ENCODE measurements around the gene ABCA5. TPM values are rescaled to one million over a fixed set of nuclear protein-coding genes. Genes with fewer than 3 reads are reported as not detected.

ABCA5 gene
- total RNA-seq, 3 donors from 2014 or later, result 88.8 to 152 (median 93.1) TPM

- Histone ChIP-seq H3K4me1 (no peaks in the 10 kb centered on the region), H3K36me3 (no peaks in the 10 kb centered on the region), H3K4me3 (no peak overlapping the region), H3K9me3 (no peaks in the 10 kb centered on the region), H3K27me3 (no peaks in the 10 kb centered on the region), H3K27ac (no peak overlapping the region)
- intact Hi-C loops (cut with DNase I; ENCODE audit: low total_unique reads), result no loop called here
- DNase-seq (ENCODE audit: low spot score in 2 of 2), result no peak
- no peak for TF ChIP-seq POLR2AphosphoS5 (IDR thresholded peaks at IDR 0.05)
- no peak for TF ChIP-seq CTCF (IDR thresholded peaks at IDR 0.05)
- TF ChIP-seq POLR2A (IDR thresholded peaks at IDR 0.05), result no peak
These were observed 51.2 kb downstream of the ABCA5 start for GRCh38 chr17:69275751-69276150.

GRCh38 chr17:69271023-69271422 lies 55.9 kb downstream of the ABCA5 start:
- no peak overlapping the region for H3K4me3 ChIP-seq
- H3K9me3 ChIP-seq, result no peaks in the 10 kb centered on the region
- intact Hi-C loops (cut with DNase I; ENCODE audit: low total_unique reads), result no loop called here
- no peaks in the 10 kb centered on the region for H3K36me3 ChIP-seq
- no peaks in the 10 kb centered on the region for H3K27me3 ChIP-seq
- no peak overlapping the region for H3K27ac ChIP-seq
- no peak for DNase-seq (ENCODE audit: low spot score in 2 of 2)
- no peak for TF ChIP-seq POLR2A (IDR thresholded peaks at IDR 0.05)
- H3K4me1 ChIP-seq, result no peaks in the 10 kb centered on the region

GRCh38 chr17:69269131-69269998 lies 57.6 kb downstream of the ABCA5 start:
- H3K27ac ChIP-seq, result no peak overlapping the region
- no peak for DNase-seq (ENCODE audit: low spot score in 2 of 2)

GRCh38 chr17:69268543-69269014 lies 58.4 kb downstream of the ABCA5 start:
- H3K4me3 ChIP-seq, result no peak overlapping the region
- H3K27ac ChIP-seq, result no peak overlapping the region
- no peaks in the 10 kb centered on the region for H3K27me3 ChIP-seq
- TF ChIP-seq CTCF (IDR thresholded peaks at IDR 0.05), result no peak
- no peak for TF ChIP-seq POLR2A (IDR thresholded peaks at IDR 0.05)
- no peak for TF ChIP-seq POLR2AphosphoS5 (IDR thresholded peaks at IDR 0.05)
- intact Hi-C loops (cut with DNase I; ENCODE audit: low total_unique reads), result no loop called here
- H3K4me1 ChIP-seq, result no peaks in the 10 kb centered on the region
- H3K9me3 ChIP-seq, result no peaks in the 10 kb centered on the region
- no peak for DNase-seq (ENCODE audit: low spot score in 2 of 2)
- H3K36me3 ChIP-seq, result no peaks in the 10 kb centered on the region

More at GRCh38 chr17:69269131-69269998, 57.6 kb downstream of the ABCA5 start:
- TF ChIP-seq CTCF (IDR thresholded peaks at IDR 0.05), result no peak
- no peak for TF ChIP-seq POLR2AphosphoS5 (IDR thresholded peaks at IDR 0.05)
- no peak for TF ChIP-seq POLR2A (IDR thresholded peaks at IDR 0.05)
- Histone ChIP-seq H3K27me3 (no peaks in the 10 kb centered on the region), H3K9me3 (no peaks in the 10 kb centered on the region), H3K4me1 (no peaks in the 10 kb centered on the region), H3K36me3 (no peaks in the 10 kb centered on the region), H3K4me3 (no peak overlapping the region)
- intact Hi-C loops (cut with DNase I; ENCODE audit: low total_unique reads), result no loop called here

GRCh38 chr17:69267219-69267618 lies 59.7 kb downstream of the ABCA5 start:
- DNase-seq (ENCODE audit: low spot score in 2 of 2), result no peak
- no peaks in the 10 kb centered on the region for H3K9me3 ChIP-seq
- no peaks in the 10 kb centered on the region for H3K36me3 ChIP-seq
- no peaks in the 10 kb centered on the region for H3K27me3 ChIP-seq
- TF ChIP-seq POLR2A (IDR thresholded peaks at IDR 0.05), result no peak
- TF ChIP-seq CTCF (IDR thresholded peaks at IDR 0.05), result no peak
- no peak for TF ChIP-seq POLR2AphosphoS5 (IDR thresholded peaks at IDR 0.05)
- intact Hi-C loops (cut with DNase I; ENCODE audit: low total_unique reads), result no loop called here
- H3K4me1 ChIP-seq, result no peaks in the 10 kb centered on the region
- H3K27ac ChIP-seq, result no peak overlapping the region
- no peak overlapping the region for H3K4me3 ChIP-seq
